NCI-H526 (cell line): ENCODE data around the gene TGFBR2.

ENCODE experiments used
- DNase-seq, 2 experiments: peaks; one replicate each; lab custom pipeline; 2025; lab: John Stamatoyannopoulos, UW

TGFBR2 gene

GRCh38 chr3:30637310-30638219 lies 31.2 kb downstream of the TGFBR2 start:
- no peak for DNase-seq

- no peak for DNase-seq
Observed at GRCh38 chr3:30638685-30639412, 32.4 kb downstream of the TGFBR2 start.

DNA sequence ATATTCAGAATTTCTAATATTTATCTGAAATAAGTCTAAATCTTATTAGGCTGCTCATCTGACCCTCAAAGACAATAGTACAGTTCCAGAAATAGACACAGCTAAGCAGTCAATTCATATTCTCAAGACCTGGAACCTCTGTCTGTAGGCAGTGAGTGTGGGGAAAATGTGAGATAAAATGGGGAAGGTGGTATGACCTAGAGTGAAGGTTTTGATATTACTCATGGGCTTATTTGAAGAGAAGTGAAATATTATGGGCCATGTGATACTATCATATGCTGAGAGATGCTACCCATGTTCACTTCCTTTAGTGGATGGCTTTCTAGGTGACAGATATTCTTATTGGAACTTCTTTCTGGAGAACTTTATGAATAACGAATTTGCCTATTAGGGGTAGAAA lies 33.5 kb downstream of the TGFBR2 start:
- no peak for DNase-seq

DNA sequence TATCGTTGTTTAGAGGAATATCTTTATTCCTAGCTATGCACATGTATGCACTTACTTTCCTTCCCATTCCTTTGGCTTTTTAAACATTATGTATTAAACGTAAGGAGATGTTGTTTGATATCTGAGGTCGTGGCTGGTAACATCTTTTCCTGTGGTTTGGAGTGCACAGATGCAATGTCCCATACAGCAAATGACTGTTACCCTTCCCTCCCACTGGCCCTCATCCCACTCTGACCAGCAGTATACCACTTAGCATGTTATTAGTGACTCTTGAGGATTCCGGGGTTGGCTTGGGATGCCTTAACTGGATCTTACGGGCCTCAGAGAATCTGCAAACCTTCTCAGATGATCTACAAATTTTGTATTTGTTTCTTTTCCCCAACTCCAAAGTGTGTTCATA lies 34.5 kb downstream of the TGFBR2 start:
- no peak for DNase-seq

DNA sequence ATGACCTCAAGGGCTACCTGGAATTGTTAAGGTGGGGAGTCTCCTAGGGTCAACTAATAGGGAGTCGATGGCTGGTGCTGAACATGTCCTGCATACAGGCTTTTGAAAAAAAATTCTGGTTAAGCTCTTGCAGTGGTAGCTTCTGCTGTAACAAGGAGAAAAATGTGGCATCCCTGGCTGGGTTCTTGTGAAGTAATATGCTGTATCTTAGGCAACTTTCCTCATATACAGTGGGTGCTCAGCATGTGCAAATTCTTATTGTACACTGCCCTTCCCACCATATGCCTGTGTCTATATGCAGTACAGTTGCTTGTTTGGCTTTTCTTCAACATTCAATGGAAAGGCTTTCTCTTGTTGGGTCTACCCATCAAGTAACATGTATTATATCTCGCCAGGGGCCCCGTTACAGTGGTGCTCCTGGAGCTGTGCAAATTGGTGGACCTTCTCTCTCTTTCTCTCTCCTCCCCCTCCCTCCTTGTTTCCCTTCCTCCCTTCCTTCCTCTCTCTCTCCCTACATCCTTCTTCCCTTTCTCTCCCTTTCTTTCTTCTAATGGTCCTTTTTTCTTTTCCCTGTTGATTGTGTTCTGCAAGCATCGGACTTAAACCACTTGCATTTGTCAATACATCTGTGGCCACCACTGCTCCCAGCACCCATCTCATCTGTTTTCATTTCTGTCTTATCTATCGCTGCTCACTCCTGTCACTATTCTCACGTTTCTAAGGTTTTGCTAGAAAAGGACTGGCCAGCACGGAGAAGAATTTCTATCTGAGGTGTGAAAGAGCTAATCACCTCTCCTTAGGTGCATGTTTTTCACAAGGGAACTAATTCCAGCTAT lies 35.2 kb downstream of the TGFBR2 start:
- no peak for DNase-seq

DNA sequence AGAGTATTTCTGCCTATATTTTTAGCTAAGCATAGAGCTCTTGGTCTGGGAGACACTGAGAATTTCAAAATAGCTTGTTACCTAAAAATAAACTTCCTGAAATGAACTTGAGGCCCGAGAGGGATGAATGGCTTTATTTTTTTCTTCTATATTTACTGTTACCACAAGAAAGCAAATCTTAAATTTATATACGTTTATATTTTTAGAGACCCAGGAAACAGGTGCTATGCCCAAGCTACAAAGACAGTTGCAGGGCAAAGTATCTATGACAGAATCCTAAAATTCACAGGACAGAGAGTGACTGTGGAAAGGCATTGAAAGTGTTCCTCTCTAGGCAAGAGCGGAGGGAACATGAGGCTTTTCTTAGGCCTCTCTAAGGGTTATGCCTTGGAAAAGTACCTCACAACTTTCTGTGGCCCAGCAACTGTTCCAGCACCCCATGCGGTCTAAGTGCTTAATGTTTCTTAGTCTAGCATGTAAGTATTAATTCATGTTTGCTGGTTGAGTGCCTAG lies 36.5 kb downstream of the TGFBR2 start:
- DNase-seq, result no peak

- no peak for DNase-seq
Observed at GRCh38 chr3:30643763-30644462, 37.5 kb downstream of the TGFBR2 start.

DNA sequence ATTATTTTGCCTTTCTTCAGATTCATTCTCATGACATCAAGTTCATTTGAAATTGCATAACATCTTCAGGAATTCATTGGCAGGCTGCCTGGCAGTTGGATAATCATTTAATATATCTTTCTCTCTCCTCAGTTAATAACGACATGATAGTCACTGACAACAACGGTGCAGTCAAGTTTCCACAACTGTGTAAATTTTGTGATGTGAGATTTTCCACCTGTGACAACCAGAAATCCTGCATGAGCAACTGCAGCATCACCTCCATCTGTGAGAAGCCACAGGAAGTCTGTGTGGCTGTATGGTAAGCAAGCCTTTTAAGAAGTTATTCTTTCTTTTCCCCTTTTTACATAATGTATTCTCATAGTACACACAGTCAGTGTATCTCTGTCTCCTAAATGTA lies 38.2 kb downstream of the TGFBR2 start:
- DNase-seq, result no peak

GRCh38 chr3:30645077-30645476 lies 38.7 kb downstream of the TGFBR2 start:
- no peak for DNase-seq

- no peak for DNase-seq
Observed at GRCh38 chr3:30646181-30646876, 39.9 kb downstream of the TGFBR2 start.

DNA sequence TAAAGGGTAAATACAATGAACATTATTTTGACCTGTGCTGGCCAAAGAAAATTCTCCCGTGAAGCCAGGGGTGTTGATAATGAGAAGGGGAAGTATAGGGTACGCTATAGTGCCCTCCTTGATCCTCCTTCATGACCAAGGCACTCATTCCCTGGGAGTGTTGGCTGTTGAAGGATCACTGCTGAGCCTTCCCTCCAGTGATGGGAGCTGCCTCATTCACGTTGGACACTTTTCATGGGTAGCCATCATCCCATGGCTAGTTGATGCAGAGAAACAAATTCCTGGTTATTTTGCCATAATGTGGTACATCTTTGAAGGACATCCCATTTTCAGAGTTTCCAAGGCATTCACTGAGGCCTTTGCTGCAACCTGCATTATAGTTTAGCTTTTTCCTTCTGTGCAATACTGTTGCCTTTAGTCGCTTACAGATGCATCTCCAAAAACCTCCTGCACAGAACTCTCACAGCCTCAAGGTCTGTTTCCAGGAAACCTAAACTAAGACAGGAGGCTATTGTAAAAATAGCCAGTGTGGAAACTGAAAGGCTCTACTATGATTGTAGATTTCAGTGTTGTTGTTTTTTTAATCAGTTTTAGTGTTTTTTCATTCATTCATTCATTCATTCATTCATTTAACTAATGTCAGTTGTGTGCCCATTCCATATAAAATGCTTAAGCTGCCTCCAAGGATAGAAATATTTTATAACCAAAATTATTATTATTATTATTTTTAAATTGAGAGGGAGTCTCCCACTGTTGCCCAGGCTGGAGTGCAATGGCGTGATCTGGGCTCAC lies 40.8 kb downstream of the TGFBR2 start:
- no peak for DNase-seq

- DNase-seq, result no peak
Observed at GRCh38 chr3:30648670-30649357, 42.4 kb downstream of the TGFBR2 start.

- no peak for DNase-seq
Observed at GRCh38 chr3:30649572-30650318, 43.3 kb downstream of the TGFBR2 start.

DNA sequence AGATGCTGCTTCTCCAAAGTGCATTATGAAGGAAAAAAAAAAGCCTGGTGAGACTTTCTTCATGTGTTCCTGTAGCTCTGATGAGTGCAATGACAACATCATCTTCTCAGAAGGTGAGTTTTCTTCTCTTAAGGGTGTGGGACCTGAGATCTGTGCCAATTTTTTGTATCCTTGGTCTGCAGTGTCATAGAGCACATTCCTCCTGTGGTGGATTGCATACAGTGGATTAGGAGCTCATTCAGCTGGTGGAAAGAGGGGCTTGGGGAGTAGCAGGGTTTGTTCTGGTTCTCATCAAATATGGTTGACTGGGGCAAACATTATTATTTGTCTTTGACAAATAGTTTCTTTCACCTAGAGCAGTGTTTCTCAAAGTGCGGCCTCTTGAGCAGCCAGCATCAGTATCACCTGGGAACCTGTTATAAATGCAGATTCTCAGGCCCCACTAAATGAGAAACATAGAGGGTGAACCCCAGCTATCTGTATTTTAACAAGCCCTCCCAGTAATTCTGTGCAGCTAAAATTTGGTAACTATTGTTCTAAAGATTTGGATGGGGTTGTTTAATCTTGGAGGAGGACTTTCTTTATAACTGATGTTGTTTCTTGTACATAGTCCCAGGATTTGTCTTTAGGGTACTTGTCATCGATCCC lies 44.1 kb downstream of the TGFBR2 start:
- DNase-seq, result no peak

DNA sequence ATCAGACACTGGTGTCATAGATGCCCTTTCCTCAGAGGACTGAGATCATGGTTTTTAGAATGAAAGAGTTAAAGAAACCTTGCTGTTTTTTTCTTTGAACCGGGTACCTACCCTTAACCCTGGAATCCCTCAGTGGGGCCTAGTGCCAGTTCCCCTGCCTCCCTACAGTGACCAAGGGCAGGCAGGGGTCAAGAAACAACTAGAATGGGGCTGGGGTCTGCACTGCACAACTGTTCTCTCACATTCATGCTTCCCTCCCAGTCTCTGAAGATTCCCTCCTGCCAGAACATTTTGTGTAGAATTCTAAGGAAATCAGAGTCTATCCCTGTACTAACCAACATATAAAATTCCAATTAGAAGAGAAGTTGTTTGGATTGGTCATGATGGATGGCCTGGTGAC lies 47.9 kb downstream of the TGFBR2 start:
- no peak for DNase-seq

- DNase-seq, result no peak
Observed at GRCh38 chr3:30655187-30655812, 48.9 kb downstream of the TGFBR2 start.

GRCh38 chr3:30656624-30657141 lies 50.3 kb downstream of the TGFBR2 start:
- no peak for DNase-seq

- DNase-seq, result no peak
Observed at GRCh38 chr3:30657914-30658313, 51.5 kb downstream of the TGFBR2 start.
